Muscle layer of duodenum (tissue), 2 donors: ENCODE measurements around the gene UPF2.
"Not testable (repeated sequence)": the region's sequence is repeated elsewhere in the genome, so short reads cannot be mapped to it uniquely, and the experiment has no call there.

ENCODE experiments used
- H3K27ac ChIP-seq: one replicate; pipeline ENCODE4 v1.7.0; 2013; ENCODE audit warnings: mild to moderate bottlenecking, low read length
- H3K27me3 ChIP-seq: one replicate; pipeline ENCODE4 v1.7.0; 2013; ENCODE audit warnings: low read depth, mild to moderate bottlenecking, control low read depth, low read length
- H3K36me3 ChIP-seq, 2 donors: one replicate each; pipeline ENCODE4 v1.7.0; 2013; ENCODE audit warnings: low read length in 2 of 2, control low read depth in 1 of 2, mild to moderate bottlenecking in 1 of 2; ENCODE audit not compliant: insufficient read depth in 2 of 2, control insufficient read depth in 1 of 2
- H3K4me1 ChIP-seq, 2 donors: one replicate each; pipeline ENCODE4 v1.7.0; 2013; ENCODE audit warnings: low read length in 2 of 2, mild to moderate bottlenecking in 2 of 2, control low read depth in 1 of 2, moderate library complexity in 1 of 2; ENCODE audit not compliant: insufficient read depth in 2 of 2, control insufficient read depth in 1 of 2
- H3K4me3 ChIP-seq, 2 donors: one replicate each; pipeline ENCODE4 v1.7.0; 2013; ENCODE audit warnings: low read length in 2 of 2, low read depth in 1 of 2, mild to moderate bottlenecking in 1 of 2
- H3K9me3 ChIP-seq, 2 donors: one replicate each; pipeline ENCODE4 v1.7.0; 2013; ENCODE audit warnings: low read length in 2 of 2, control low read depth in 1 of 2, mild to moderate bottlenecking in 1 of 2; ENCODE audit not compliant: control insufficient read depth in 1 of 2
- donor health status: healthy.

Gene UPF2, protein sequence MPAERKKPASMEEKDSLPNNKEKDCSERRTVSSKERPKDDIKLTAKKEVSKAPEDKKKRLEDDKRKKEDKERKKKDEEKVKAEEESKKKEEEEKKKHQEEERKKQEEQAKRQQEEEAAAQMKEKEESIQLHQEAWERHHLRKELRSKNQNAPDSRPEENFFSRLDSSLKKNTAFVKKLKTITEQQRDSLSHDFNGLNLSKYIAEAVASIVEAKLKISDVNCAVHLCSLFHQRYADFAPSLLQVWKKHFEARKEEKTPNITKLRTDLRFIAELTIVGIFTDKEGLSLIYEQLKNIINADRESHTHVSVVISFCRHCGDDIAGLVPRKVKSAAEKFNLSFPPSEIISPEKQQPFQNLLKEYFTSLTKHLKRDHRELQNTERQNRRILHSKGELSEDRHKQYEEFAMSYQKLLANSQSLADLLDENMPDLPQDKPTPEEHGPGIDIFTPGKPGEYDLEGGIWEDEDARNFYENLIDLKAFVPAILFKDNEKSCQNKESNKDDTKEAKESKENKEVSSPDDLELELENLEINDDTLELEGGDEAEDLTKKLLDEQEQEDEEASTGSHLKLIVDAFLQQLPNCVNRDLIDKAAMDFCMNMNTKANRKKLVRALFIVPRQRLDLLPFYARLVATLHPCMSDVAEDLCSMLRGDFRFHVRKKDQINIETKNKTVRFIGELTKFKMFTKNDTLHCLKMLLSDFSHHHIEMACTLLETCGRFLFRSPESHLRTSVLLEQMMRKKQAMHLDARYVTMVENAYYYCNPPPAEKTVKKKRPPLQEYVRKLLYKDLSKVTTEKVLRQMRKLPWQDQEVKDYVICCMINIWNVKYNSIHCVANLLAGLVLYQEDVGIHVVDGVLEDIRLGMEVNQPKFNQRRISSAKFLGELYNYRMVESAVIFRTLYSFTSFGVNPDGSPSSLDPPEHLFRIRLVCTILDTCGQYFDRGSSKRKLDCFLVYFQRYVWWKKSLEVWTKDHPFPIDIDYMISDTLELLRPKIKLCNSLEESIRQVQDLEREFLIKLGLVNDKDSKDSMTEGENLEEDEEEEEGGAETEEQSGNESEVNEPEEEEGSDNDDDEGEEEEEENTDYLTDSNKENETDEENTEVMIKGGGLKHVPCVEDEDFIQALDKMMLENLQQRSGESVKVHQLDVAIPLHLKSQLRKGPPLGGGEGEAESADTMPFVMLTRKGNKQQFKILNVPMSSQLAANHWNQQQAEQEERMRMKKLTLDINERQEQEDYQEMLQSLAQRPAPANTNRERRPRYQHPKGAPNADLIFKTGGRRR

DNA sequence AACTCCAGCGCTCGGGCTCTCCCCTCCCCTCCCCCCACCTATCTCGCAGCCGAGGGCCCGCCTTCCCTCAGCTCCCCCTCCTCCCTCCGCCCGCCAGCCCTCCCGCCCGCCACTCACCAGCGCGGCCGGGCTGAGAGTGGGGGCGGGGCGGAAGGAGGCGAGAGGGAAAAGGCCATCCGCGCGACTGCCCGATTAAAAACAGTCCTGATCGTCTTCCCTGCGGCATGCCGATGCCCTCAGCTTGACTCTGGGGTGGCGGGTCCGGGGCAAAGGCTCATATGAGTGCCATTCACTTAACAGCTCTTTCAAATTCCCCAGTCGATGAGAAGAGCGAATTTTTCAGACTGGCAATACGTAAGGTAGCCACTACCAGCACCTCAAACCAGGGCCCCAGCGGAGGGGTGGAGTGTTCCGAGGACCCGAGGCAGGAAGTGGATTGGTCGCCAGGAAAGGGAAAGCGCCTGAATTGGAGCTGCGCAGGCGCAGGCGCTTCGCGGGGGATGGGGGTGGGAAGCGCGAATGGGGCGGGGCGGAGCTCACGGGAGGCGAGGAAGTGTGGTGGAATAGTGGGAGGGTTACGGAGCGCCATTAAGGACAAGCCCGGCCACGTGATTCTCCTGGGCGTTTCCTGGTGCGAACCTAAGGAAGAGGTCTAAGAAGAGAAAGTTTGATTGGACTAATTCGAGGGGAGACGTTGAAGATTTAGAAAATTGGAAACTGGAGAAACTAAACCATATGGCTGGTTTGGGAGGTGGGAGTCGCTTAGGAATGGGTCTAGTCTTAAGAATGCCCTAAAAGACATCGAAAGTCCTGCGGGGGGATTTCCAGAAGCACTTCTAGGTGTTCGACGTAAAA lies at the start of gene UPF2:
UPF2 (minus strand) TSS at position 13 of the 855 bp plus-strand sequence. CDS start 7,386 bp downstream, outside the sequence.
- Histone ChIP-seq H3K9me3 (no peaks in the 10 kb centered on the region), H3K36me3 (peaks cover 0 to 3% of the 10 kb centered on the region in 2 donors), H3K4me3 (peak within 1 kb of the TSS; percentile 94 to 95), H3K27me3 (no peaks in the 10 kb centered on the region), H3K27ac (peak within 1 kb of the TSS; percentile 96), H3K4me1 (peaks cover 8 to 15% of the 10 kb centered on the region in 2 donors)

DNA sequence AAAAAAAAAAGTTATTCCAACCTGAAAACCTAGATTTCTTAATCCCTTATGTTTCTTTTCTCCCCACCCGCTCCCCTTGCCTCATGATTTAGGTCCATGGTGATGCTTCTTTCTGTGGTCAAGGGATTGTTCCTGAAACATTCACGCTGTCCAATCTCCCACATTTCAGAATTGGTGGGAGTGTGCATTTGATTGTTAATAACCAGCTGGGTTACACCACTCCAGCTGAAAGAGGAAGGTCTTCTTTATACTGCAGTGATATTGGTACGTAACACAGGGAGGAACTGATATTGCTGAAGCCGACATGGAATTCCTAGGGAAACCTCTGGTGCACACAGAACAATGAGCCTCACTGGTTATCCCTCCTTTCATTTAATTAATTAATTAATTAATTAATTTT lies 48.8 kb upstream of the UPF2 start:
- H3K36me3 ChIP-seq = peaks cover 10 to 65% of the 10 kb centered on the region in 2 donors
- H3K4me3 ChIP-seq = no peak overlapping the region
- no peaks in the 10 kb centered on the region for H3K9me3 ChIP-seq
- H3K27me3 ChIP-seq = no peaks in the 10 kb centered on the region
- no peak overlapping the region for H3K27ac ChIP-seq
- H3K4me1 ChIP-seq = no peaks in the 10 kb centered on the region

DNA sequence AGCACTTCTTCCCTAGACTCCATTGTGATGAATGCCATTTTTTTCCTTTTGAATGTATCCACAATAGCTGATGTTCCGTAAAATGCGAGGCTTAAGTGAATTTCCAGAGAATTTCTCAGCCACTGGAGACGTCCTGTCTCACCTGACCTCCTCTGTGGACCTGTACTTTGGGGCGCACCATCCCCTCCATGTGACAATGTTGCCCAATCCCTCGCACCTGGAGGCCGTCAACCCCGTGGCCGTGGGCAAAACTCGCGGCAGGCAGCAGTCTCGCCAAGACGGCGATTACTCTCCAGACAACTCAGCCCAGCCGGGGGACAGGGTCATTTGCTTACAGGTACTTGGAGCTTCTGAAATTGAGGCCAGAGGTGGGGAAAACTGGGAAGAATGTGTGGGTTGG lies 46.3 kb upstream of the UPF2 start:
- H3K36me3 ChIP-seq = peaks cover 10 to 72% of the 10 kb centered on the region in 2 donors

DNA sequence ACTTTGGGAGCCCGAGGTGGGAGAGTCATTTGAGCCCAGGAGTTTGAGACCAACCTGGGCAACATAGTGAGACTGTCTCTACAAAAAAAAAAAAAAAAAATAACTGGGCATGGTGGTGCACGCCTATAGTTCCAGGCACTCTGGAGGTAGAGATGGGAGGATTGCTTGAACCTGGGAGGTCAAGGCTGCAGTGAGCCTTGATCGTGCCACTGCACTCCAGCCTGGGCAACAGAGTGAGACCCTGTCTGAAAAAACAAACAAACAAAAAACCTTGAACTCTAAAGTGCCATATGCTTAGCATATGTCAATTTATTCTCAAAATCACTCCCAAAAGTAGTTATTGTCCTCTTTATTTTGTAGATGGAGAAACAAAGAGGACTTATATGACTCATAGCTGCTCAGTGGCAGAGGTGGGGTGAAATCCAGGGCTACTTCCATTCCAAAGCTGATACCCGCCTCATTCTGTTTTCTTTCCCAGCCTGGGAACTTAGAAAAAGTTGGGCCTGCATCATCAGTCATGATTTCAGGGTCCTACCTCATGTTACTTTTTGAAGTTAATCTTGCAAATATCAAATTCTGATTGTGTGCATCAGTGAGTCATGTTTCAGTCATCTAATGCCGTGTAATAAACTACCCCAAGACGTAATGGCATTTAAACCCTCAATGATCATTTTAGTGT lies 39.4 kb upstream of the UPF2 start:
- H3K9me3 ChIP-seq = no peaks in the 10 kb centered on the region
- H3K27ac ChIP-seq = no peak overlapping the region
- no peaks in the 10 kb centered on the region for H3K27me3 ChIP-seq
- H3K4me1 ChIP-seq = no peaks in the 10 kb centered on the region
- peaks cover 3 to 27% of the 10 kb centered on the region in 2 donors for H3K36me3 ChIP-seq
- no peak overlapping the region for H3K4me3 ChIP-seq

More for the DNA sequence above, 46.3 kb upstream of the UPF2 start:
- Histone ChIP-seq H3K27ac (no peak overlapping the region), H3K4me3 (no peak overlapping the region), H3K4me1 (no peaks in the 10 kb centered on the region), H3K27me3 (no peaks in the 10 kb centered on the region), H3K9me3 (no peaks in the 10 kb centered on the region)

DNA sequence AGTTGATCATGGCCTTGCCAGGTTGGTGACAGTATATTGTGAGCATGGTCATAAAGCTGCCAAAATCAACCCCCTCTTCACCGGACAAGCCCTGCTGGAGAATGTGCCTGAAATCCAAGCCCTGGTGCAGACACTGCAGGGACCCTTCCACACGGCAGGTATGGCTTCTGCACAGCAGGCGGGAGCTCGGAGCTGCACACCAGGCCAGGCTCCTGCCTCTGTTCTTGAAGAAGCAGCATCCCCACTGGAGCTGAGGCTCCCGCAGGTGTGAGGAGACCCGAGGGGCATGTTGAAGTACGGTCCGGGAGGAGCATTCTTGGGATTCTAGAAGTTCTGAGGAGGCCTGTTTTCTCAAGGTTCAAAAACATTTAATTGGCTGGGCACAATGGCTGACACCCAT lies 38.9 kb upstream of the UPF2 start:
- H3K36me3 ChIP-seq = peaks cover 3 to 21% of the 10 kb centered on the region in 2 donors
- no peaks in the 10 kb centered on the region for H3K4me1 ChIP-seq
- no peaks in the 10 kb centered on the region for H3K9me3 ChIP-seq
- H3K27ac ChIP-seq = no peak overlapping the region
- H3K4me3 ChIP-seq = no peak overlapping the region
- H3K27me3 ChIP-seq = no peaks in the 10 kb centered on the region

DNA sequence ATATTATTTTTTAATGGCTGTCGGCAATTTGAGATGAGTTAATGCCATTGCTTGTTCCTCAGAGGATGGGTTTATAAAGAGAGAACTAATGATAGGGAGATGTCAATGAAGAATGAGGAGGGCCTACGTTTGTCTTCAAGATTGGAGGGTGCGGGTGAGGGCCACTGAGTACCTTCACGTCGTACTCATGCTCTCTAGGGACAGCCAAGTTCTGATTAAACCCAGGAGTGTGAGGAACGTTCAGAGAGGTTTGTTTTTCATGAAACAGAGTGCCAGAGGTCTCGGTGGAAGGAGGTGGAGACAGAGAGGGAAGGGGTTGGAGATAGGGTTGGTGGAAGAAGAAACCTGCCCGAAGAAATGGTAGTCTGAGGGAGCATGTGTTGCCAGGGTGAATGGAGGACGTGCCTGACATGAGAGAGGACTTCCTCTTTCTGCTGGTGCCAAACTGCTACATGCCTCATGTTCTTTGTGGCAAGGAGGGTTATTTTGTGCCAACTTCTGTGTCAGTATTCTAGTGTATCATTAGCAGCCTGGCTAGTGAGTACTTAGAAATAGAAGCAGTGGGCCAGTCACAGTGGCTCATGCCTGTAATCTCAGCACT lies 35.1 kb upstream of the UPF2 start:
- Histone ChIP-seq H3K27me3 (no peaks in the 10 kb centered on the region), H3K36me3 (peaks cover 3 to 4% of the 10 kb centered on the region in 2 donors), H3K4me1 (no peaks in the 10 kb centered on the region), H3K4me3 (no peak overlapping the region), H3K27ac (no peak overlapping the region), H3K9me3 (no peaks in the 10 kb centered on the region)

DNA sequence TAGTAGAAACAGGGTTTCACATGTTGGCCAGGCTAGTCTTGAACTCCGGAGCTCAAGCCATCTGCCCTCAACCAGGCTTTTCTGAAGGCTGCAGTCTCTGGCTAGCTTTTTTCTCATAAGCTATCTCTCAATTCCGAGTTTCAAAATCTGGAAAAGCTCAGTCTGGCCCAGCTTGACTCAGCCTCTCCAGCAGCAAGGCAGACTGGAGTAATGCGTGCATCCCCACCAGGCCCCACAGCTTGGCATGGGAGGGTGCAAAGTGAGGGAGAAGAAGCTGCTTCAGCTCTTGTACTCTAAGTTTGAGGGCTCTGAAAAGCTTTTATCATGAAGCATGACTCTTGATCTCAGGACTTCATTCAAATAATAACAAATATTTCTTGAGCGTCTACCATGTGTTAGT lies 30.9 kb upstream of the UPF2 start:
- H3K4me3 ChIP-seq = no peak overlapping the region
- H3K9me3 ChIP-seq = no peaks in the 10 kb centered on the region
- no peak overlapping the region for H3K27ac ChIP-seq
- no peaks in the 10 kb centered on the region for H3K27me3 ChIP-seq
- H3K36me3 ChIP-seq = no peaks in the 10 kb centered on the region
- peaks cover 0 to 13% of the 10 kb centered on the region in 2 donors for H3K4me1 ChIP-seq

DNA sequence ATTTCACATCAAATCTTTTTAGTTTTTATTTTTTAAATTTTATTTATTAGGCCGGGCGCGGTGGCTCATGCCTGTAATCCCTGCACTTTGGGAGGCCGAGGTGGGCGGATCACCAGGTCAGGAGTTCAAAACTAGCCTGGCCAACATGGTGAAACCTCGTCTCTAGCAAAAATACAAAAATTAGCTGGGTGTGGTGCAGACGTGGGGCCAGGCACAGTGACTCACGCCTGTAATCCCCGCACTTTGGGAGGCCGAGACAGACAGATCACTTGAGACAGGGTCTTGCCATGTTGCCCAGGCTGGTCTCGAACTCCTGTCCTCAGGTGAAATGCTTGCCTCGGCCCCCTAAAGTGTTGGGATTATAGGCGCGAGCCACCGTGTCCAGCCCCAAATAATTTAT lies 28.8 kb upstream of the UPF2 start:
- peaks cover 0 to 13% of the 10 kb centered on the region in 2 donors for H3K4me1 ChIP-seq
- not testable (repeated sequence) for H3K27ac ChIP-seq, H3K36me3 ChIP-seq

DNA sequence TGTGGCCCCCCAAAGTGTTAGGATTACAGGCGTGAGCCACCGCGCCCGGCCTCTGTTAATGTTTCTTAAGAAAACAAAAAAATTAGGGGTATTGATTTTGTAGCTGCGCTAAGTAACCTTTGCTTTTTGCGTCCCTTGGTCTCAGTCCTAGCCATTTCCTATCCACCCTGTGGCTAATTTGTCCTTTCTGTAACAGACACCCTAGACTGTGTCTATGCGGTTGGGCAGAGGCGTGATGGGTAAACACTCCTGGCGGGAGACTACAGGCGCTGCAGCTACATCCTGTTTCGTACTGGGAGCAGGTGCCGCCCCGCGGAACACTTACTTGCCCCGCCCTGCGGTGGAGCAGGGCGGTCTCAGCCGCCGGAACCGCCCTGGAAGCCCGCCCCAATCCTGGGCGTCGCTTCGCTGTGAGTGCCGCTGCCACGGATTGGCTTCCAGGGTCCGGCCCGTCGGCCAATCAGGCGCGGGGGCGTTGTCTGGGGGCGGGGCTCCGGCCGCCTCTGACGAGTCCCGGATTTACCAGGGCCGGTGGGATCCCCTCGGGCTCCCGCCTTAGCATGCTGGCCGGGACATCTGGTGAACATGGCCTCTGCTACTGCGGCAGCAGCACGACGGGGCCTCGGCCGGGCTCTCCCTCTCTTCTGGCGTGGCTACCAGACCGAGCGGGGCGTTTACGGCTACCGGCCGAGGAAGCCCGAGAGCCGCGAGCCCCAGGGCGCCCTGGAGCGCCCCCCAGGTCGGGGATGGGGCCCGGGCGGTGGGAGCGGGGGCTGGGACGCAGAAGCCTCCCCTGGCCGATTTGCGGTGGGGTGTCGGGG lies 26.1 kb upstream of the UPF2 start, which contains the start of gene DHTKD1:
DHTKD1 (plus strand) TSS at position 506 of the 821 bp plus-strand sequence; CDS start at position 586, 80 bp downstream.
- H3K9me3 ChIP-seq = no peaks in the 10 kb centered on the region
- peak within 1 kb of the TSS; percentile 31 for H3K27ac ChIP-seq
- H3K27me3 ChIP-seq = no peaks in the 10 kb centered on the region
- peaks cover 0 to 13% of the 10 kb centered on the region in 2 donors for H3K4me1 ChIP-seq
- H3K36me3 ChIP-seq = no peaks in the 10 kb centered on the region
- peak within 1 kb of the TSS; percentile 78 to 97 for H3K4me3 ChIP-seq

More for the DNA sequence above, 28.8 kb upstream of the UPF2 start:
- H3K27me3 ChIP-seq, H3K4me3 ChIP-seq, H3K9me3 ChIP-seq: not testable (repeated sequence)
